IPS-15b (cell line): ENCODE results near the gene KLHDC3.

Experiments
- H3K27me3 ChIP-seq: one replicate; pipeline ENCODE4 v1.6.1; 2013; ENCODE audit warnings: low read length; ENCODE audit not compliant: control insufficient read depth, insufficient read depth
- H3K36me3 ChIP-seq: one replicate; pipeline ENCODE4 v1.6.1; 2013; ENCODE audit warnings: low read length; ENCODE audit not compliant: control insufficient read depth, insufficient read depth
- H3K4me1 ChIP-seq: one replicate; pipeline ENCODE4 v1.6.1; 2013; ENCODE audit warnings: mild to moderate bottlenecking, low read length; ENCODE audit not compliant: control insufficient read depth, insufficient read depth
- H3K4me3 ChIP-seq: one replicate; pipeline ENCODE4 v1.5.1; 2013; ENCODE audit warnings: low read depth, low read length
- H3K9ac ChIP-seq: one replicate; pipeline ENCODE4 v1.6.1; 2013; ENCODE audit warnings: low read depth, mild to moderate bottlenecking, low read length
- H3K9me3 ChIP-seq: one replicate; pipeline ENCODE4 v1.6.1; 2013; ENCODE audit warnings: mild to moderate bottlenecking, low read length; ENCODE audit not compliant: control insufficient read depth, insufficient read depth

KLHDC3 gene

DNA sequence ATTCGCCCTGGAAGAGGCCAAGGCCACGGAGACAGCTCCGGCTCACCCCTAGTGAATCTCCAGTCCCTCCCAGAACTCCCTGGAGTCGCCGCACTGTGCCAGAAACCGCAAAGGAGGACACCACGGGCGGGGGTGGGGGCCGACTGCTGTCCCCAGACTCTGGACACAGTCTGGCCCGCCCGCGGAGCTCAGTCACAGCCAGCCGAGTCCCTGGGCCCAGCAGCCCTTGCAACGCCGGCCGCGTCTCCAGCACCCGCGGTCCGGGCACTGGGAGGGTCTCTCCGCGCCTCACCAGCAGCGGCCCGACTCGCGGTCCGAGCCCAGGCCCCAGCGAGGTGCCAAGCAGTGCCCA, 35.6 kb upstream of the KLHDC3 start:
- H3K27me3 ChIP-seq: no peaks in the 10 kb centered on the region
- peak overlapping the region; percentile 83 for H3K4me3 ChIP-seq
- no peaks in the 10 kb centered on the region for H3K9me3 ChIP-seq
- no peaks in the 10 kb centered on the region for H3K4me1 ChIP-seq
- peak overlapping the region; percentile 80 for H3K9ac ChIP-seq
- H3K36me3 ChIP-seq: no peaks in the 10 kb centered on the region

DNA sequence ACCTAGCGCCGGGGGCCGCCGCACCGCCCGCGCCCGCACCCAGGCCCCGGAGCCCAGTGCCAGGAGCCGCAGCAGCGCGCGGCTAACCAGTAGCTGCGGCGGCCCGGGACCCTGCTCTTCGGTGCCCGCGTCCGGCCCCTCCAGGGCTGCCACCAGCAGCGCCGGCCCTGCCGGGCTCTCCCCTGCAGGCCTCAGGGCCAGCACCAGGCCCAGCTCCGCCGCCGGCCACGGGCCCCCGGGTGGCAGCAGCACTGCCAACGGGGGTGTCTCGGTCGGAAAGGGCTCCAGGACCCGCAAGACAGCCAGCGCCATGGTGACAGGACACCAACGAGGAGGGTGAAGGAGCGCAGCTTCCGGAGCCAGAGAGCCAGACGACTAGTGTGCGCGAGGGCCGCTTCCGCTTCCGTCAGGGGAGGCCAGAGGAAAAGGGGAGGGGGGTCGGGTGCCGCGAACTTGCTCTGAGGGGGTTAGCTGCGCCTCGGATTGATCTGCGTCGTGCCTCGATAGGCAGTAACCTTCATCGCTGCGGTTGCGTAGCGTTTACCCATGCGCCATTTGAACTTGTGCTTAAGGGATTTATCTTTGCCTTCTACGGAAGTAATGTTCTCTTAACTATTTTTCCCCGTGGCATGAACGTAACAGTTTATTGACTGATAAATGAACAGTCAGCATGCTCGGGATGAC, 35.1 kb upstream of the KLHDC3 start, which contains the start of gene PEX6:
TSS of gene PEX6 (minus strand) at position 343 of the 684 bp plus-strand sequence. CDS start at position 312, 31 bp downstream.
- H3K9me3 ChIP-seq: no peaks in the 10 kb centered on the region

DNA sequence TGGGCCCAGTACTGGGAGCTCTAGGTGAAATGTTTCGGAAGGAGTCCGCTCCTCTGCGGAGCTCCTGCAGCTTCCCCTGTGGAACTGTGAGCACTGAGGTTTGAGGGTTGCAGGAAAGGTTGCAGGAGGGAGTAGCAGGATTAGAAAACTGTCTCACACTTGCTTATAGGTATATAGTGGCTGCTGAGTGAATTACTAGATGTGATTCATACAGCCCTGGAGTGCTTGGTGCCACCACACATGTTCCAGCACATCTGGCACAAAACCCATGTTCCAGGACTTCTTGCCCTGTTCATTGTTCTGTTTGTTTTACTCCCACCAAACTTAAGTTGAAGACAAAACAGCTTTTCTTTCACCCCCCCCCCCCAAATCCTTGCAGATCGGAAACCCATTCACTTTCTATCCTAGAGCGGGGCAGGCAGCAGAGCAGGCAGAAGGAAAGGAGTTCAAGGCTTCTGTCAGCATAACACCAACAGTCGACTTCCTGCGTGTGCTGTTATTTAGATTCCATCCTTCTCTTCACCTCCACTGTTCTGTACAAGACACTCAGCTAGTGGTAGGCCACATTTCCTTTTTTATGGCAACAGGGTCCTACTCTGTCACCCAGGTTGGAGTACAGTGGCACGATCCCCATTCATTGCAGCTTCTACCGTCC, 34.4 kb upstream of the KLHDC3 start:
- Histone ChIP-seq H3K36me3 (no peaks in the 10 kb centered on the region), H3K4me3 (peak overlapping the region; percentile 83), H3K9me3 (no peaks in the 10 kb centered on the region), H3K27me3 (no peaks in the 10 kb centered on the region), H3K9ac (peak overlapping the region; percentile 80), H3K4me1 (no peaks in the 10 kb centered on the region)

More for the DNA sequence above, 35.1 kb upstream of the KLHDC3 start, which contains the start of gene PEX6:
- peak within 1 kb of the TSS; percentile 80 for H3K9ac ChIP-seq
- no peaks in the 10 kb centered on the region for H3K27me3 ChIP-seq
- peak within 1 kb of the TSS; percentile 83 for H3K4me3 ChIP-seq
- no peaks in the 10 kb centered on the region for H3K36me3 ChIP-seq
- H3K4me1 ChIP-seq: no peaks in the 10 kb centered on the region

DNA sequence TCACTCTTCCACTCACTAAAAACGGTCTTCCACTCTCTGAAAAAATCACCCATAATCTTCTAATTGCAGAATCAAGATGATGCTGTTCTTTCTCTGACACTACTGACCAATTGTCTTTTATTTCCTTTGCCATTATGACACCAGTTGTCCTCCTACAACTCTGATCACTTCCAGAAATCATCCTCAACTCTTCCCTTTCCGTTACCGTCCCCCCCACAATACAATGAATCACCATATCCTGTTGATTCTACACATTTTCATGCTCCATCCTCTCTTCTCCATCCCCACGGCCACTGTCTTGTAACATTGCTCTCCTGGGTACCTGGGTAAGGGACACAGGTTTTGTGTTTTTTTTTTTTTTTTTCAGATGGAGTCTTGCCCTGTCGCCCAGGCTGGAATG, 32.2 kb upstream of the KLHDC3 start:
- Histone ChIP-seq H3K36me3 (no peaks in the 10 kb centered on the region), H3K4me1 (peaks cover 3% of the 10 kb centered on the region), H3K9me3 (no peaks in the 10 kb centered on the region), H3K4me3 (no peak overlapping the region), H3K9ac (no peak overlapping the region), H3K27me3 (no peaks in the 10 kb centered on the region)

DNA sequence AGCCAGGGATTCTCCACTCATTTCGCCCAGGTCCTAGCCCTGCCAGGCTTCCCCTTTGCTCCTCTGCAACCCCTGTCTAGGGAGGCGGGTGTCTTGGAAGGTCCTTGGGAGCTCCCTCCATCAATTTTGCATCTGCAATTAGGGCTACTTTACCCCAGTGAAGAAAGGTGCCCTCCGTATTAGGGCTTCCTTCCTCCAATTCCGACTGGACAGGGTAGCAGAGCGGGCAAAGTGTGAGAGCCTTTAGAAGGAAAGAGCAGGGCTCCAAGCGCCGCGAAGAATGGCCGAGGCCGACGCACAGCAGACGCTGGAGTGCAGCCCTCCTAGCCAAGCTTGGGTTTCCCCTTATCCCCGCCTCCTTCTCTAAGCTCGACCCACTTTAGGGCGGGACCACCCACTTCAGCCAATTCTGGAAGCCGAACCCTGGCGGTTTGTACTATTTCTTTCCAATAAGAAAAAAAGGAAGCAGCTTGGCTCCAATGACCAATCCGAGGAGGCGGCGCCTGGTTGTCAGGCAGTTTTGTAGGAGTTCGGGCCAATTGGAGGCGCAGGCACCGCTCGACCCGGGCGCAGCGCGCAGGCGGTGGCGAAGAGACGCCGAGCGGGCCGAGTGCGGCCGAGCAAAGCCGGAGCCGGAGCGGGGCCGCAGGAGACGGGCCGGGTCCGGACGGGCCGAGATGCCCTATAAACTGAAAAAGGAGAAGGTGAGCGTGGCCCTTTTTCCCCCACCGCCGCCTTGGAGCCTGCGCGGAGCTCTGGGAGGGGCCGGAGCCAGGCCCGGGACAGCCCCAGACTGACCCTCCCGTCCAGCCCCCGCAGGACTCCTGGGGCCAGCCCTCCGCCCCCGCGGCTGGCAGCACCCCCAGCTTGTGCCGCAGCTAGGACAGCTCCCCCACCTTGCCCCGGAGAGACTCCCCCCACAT, 29.8 kb upstream of the KLHDC3 start, which contains the start of gene PPP2R5D:
TSS of gene PPP2R5D (plus strand) at position 570 of the 923 bp plus-strand sequence. CDS start at position 678, 108 bp downstream.
- Histone ChIP-seq H3K27me3 (no peaks in the 10 kb centered on the region), H3K4me1 (peaks cover 3% of the 10 kb centered on the region), H3K9me3 (no peaks in the 10 kb centered on the region), H3K36me3 (no peaks in the 10 kb centered on the region), H3K9ac (peak within 1 kb of the TSS; percentile 83), H3K4me3 (peak within 1 kb of the TSS; percentile 77)

DNA sequence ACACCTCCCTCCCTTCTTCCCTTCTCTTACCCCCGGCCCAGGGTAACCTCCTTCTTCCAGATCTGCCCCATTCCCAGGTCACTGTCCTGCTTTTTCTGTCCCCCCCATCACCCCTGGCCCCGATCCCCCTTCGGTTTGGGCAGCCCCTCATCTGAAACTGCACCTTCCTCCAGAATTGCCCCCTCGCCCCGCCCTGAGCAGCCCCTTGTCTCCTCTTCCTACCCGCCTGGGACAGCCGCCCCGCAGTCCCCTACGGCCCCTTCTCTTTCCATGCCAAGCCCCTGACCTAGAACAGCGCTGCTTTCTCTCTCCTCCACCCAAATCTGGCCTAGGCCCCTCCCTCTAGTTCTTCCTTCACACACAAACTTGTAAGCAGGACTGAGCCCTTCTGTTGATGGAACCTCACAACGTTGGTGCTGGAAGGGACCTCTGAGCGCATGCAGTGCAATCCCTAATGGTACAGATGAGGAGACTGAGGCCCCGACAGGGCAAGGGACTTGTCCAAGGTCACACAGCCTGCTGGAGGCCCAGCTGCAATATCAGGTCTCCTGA, 29.0 kb upstream of the KLHDC3 start:
- no peaks in the 10 kb centered on the region for H3K27me3 ChIP-seq

DNA sequence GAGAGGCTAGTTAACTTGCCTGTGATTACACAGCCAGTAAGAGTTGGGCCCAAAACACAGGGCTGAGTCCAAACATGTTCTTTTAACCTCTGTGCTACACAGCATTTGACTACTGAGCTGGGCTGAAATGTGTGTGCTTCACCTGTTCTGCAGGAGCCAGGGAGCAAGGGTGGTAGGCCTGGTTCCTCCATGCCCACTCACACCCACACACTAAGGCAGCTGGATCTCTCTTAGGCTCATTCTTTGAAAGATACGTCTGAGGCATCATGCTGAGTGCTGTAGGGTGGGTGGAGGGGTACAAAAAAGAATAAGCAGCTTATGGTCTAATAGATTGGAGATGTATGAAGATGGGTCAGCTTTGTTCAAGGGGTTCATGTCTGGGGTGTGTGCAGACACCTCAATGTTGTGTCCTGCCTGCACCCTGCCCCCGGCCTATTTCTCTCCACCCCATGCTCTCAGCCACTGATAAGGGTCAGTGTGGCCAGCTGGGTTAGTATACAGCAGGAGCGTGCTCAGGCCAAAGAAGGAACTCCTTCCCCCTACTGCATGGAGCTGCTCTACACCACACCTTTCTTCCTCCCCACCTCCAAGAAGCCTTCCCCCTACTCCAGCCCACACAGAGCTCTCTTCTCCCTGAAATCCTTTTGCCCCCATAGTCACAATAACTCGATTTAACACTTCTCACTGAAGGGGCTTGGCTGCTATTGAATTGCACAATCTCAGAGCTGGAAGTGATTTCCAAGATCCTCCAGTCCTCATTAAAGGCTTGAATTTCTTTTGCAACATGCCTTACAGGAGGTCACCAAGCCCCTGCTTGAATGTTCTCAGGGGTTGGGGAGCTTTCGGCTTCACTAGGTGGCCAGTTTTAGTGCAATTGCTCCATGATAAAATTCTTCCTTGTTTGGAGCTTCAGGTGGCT, 26.3 kb upstream of the KLHDC3 start:
- Histone ChIP-seq H3K9me3 (no peaks in the 10 kb centered on the region), H3K4me1 (peaks cover 3% of the 10 kb centered on the region), H3K9ac (no peak overlapping the region), H3K27me3 (no peaks in the 10 kb centered on the region), H3K4me3 (no peak overlapping the region), H3K36me3 (peaks cover 3% of the 10 kb centered on the region)

More for the DNA sequence above, 29.0 kb upstream of the KLHDC3 start:
- peaks cover 3% of the 10 kb centered on the region for H3K4me1 ChIP-seq
- peaks cover under 1% of the 10 kb centered on the region for H3K36me3 ChIP-seq
- peak overlapping the region; percentile 67 for H3K4me3 ChIP-seq
- H3K9ac ChIP-seq: peak overlapping the region; percentile 83
- no peaks in the 10 kb centered on the region for H3K9me3 ChIP-seq

DNA sequence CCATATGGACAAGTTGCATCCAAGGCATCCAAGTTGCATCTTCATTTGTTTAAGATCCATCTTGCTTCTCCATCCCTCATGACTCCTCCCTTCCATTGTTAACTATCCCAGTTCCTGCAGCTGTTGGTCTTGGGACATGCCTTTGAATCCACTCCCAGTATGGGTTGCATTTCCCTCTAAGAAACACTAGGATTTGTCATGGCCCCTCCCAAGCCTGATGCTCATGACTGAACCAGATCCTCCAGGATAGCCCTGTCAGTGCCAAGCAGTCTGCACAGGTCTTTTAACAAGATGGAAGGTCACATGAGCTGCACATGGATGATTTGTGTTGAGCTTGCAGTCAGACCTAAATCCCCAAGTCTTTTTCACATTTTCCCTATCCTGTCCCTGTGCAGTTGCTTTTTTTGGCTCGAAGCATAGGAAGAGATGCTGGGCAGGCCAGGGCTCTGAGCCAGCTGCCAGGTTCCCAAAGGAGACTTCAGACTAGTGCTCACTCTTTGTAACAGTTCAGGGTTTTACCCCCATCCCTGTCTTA, 25.5 kb upstream of the KLHDC3 start:
- H3K9me3 ChIP-seq: no peaks in the 10 kb centered on the region
- H3K4me3 ChIP-seq: no peak overlapping the region
- H3K36me3 ChIP-seq: peaks cover 3% of the 10 kb centered on the region
- H3K27me3 ChIP-seq: no peaks in the 10 kb centered on the region
- no peak overlapping the region for H3K9ac ChIP-seq
- peaks cover 3% of the 10 kb centered on the region for H3K4me1 ChIP-seq

DNA sequence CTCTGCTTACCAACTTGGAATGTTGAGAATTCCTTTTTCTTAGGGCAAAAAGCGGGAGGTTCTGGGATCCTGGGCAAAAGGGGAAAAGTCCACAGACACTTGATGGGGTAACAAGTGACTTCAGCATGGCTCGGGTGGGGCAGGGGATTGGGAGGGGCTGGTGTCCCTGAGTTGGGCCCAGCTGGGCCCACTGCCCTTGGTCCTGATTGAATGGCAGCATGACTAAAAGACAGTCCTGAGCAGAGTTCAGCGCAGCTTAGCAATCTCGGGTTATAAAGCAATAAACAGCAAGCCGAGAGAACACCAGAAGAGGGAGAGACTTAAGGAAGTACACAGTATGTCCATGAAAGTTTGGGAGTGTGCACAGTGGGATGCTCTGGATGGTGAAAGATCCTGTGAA, 24.1 kb upstream of the KLHDC3 start:
- peaks cover 3% of the 10 kb centered on the region for H3K36me3 ChIP-seq
- H3K4me1 ChIP-seq: peaks cover 3% of the 10 kb centered on the region
- no peak overlapping the region for H3K9ac ChIP-seq
- H3K4me3 ChIP-seq: no peak overlapping the region
- no peaks in the 10 kb centered on the region for H3K9me3 ChIP-seq
- H3K27me3 ChIP-seq: no peaks in the 10 kb centered on the region

DNA sequence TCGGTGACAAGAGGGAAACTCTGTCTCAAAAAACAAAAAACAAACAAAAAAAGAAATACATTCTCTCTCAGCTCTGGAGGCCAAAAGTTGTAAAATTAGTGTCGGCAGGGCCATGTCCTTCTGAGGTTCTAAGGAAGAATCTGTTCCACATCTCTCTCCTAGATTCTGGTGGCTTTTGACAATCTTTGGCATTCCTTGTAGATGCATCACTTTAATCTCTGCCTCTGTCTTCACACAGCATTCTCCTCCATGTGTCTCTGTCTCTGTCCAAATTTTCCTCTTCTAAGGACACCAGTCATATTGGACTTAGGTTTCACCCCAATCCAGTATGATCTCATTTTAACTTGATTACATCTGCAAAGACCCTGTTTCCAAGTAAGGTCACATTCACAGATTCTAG, 20.6 kb upstream of the KLHDC3 start:
- Histone ChIP-seq H3K4me1 (no peaks in the 10 kb centered on the region), H3K27me3 (no peaks in the 10 kb centered on the region), H3K36me3 (peaks cover 3% of the 10 kb centered on the region), H3K4me3 (no peak overlapping the region), H3K9ac (no peak overlapping the region), H3K9me3 (no peaks in the 10 kb centered on the region)
